ENCODE data around the gene KDM4C.

GRCh38 chr9:7119612-7120011 is 361.8 kb downstream of the KDM4C start:
- no peak for TF ChIP-seq POLR2A (IDR thresholded peaks at IDR 0.05)
- TF ChIP-seq POLR2AphosphoS5 (IDR thresholded peaks at IDR 0.05): no peak
- TF ChIP-seq CTCF (IDR thresholded peaks at IDR 0.05): no peak
- TF ChIP-seq EP300 (IDR thresholded peaks at IDR 0.05): no peak
